GM12892 (cell line): ENCODE results near the gene IGFBP2.

ENCODE experiments used
- POLR2A ChIP-seq: IDR thresholded peaks from 2 replicates; pipeline ENCODE4 v1.6.1; 2011; ENCODE audit warnings: low read depth, low read length, control low read depth
- POLR2AphosphoS5 ChIP-seq: IDR thresholded peaks from 2 replicates; pipeline ENCODE4 v1.6.1; 2011; ENCODE audit warnings: low read depth, low read length, control low read depth
- TAF1 ChIP-seq: IDR thresholded peaks from 2 replicates; pipeline ENCODE4 v1.6.1; 2011; ENCODE audit warnings: low read depth, mild to moderate bottlenecking, control low read depth, low read length, borderline replicate concordance

DNA sequence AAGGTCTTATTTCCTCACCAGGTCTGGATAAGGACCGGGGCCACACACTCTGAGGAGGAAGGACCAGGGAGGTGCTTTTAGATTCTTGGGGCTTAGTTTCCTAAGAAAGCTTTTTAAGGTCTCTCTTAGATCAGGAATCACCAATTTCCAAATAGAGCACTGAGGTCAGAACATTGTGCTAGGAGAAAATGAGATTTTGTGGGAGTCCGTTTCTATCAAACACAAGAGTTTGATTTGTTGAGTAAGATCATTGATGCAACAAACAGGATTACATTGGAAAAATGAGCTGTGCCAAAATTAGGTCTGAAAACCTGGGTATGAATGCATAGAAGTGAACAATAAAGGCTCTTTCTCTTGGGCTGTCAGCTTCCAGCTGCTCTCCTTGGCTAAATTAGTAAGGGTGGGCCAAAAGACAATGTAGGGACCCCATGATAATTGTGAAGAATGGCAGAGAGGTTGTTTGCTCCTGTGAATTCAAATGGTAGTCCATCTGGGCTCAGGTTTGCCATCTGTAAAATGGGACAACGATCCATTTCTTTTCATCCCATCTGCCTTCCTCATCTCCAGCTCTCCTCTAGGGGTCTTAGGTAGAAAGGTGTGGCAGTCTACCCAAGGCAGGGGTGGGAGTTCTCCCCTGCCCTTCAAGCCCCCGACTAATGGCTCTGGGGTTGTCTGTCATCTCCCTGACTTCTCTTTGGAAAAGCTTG lies 20.0 kb downstream of the IGFBP2 start:
- TF ChIP-seq POLR2AphosphoS5 (no peak), POLR2A (no peak), TAF1 (no peak)
